Fibroblast of skin of abdomen (primary cell): Measurements from ENCODE around the gene FYB2.

Experiments used
- DNase-seq: peaks from one replicate; pipeline ENCODE4 v3.0.0-alpha.2; 2013

The FYB2 gene

GRCh38 chr1:56709269-56709880 is 109.8 kb downstream of the FYB2 start:
- peak; percentile 57 for DNase-seq

DNA sequence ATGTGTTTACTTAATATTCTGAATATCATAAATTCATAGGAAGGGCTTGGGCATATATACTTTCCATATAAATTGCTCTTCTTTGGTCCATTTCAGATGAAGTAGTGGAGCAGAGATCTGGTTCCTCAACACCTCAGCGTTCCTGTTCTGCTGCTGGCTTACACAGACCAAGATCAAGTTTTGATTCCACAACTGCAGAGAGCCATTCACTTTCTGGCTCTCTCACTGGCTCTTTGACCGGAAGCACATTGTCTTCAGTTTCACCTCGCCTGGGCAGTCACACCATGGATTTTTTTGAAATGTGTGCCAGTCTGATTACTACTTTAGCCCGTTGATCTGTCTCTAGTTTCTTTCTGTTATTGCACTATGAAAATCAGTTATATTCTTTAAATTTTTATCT is 111.8 kb downstream of the FYB2 start:
- no peak for DNase-seq

- no peak for DNase-seq
Measured at GRCh38 chr1:56703747-56704146, 115.5 kb downstream of the FYB2 start.

DNA sequence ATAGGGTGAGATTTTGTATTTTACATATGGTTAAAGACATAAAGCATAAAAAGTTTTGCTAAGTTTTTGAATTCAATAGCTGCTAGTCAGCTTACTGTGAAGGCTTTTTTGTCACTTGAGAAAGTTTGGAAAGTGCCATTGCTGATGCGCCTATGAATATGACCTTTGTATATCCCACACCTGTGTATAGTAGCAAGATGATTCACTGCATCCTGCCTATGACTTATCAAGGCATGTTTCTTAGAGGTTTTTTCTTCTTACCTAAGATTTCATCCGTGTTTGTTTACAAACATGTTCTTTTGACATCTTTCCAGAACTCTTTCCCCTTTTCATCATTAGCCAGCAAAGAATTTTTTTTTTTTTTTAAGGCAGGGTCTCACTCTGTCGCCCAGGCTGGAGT is 122.5 kb downstream of the FYB2 start:
- no peak for DNase-seq

GRCh38 chr1:56688522-56689026 is 130.6 kb downstream of the FYB2 start:
- DNase-seq, result peak; percentile 65

DNA sequence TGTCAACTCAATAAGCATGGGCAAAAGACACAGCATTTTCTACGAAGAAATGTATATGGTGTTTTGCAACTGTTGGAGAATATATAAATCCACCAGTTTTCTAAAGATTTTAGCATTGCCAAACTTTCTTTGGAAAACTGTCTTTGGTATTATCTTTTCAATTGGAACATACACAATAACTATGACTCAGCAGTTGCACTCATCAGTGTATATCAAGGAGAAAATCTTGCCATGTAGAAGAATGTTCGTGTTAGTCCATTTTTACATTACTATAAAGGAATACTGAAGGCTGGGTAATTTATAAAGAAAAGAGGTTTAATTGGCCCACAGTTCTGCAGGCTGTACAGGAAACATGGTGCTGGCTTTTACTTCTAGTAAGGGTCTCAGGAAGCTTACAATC is 133.0 kb downstream of the FYB2 start:
- DNase-seq, result peak; percentile 28

- DNase-seq, result no peak
Measured at GRCh38 chr1:56683569-56683968, 135.6 kb downstream of the FYB2 start.

- DNase-seq, result peak; percentile 71
Measured at GRCh38 chr1:56676571-56677035, 142.6 kb downstream of the FYB2 start.

DNA sequence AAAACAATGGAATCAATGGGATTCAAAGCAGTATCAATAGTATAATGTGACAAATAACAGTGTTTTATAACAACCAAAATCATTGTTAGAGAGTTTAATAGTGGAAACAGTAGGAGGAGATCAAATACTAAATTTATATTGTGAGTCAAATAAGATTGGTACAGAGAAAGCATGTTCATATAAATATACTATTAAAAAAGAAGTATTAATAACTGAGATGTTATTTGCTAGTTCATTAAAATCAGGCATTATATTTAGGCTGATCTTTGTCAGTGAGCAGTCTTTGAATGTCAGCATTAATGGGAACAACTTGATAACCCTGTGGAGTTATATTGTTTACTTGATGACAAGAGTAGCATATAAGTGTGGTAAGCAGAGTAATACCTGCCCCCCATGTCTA is 143.4 kb downstream of the FYB2 start:
- no peak for DNase-seq

DNA sequence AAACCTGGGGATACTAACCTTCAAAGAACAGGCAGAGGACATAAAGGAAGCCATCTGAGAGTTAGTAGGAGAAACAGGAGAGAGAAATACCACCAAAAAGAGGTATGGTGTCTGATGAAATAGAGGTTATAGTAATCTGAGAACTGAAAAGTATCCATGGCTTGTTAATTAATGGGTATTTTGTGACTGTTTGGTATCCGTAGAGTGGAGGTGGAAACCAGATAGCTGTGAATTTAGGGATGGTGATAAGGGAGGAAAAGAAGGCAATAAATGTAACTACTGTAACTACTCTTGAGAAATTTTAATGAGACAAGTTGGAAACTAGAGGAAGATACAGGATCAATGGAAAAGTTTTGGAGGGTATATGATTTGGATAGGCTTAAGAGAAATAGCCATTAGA is 146.6 kb downstream of the FYB2 start:
- DNase-seq, result no peak

GRCh38 chr1:56671542-56671941 is 147.7 kb downstream of the FYB2 start:
- no peak for DNase-seq

GRCh38 chr1:56671085-56671484 is 148.1 kb downstream of the FYB2 start:
- no peak for DNase-seq

- no peak for DNase-seq
Measured at GRCh38 chr1:56670350-56670749, 148.9 kb downstream of the FYB2 start.
